ENCODE data around the gene CES3.

CES3 gene, protein sequence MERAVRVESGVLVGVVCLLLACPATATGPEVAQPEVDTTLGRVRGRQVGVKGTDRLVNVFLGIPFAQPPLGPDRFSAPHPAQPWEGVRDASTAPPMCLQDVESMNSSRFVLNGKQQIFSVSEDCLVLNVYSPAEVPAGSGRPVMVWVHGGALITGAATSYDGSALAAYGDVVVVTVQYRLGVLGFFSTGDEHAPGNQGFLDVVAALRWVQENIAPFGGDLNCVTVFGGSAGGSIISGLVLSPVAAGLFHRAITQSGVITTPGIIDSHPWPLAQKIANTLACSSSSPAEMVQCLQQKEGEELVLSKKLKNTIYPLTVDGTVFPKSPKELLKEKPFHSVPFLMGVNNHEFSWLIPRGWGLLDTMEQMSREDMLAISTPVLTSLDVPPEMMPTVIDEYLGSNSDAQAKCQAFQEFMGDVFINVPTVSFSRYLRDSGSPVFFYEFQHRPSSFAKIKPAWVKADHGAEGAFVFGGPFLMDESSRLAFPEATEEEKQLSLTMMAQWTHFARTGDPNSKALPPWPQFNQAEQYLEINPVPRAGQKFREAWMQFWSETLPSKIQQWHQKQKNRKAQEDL

DNA sequence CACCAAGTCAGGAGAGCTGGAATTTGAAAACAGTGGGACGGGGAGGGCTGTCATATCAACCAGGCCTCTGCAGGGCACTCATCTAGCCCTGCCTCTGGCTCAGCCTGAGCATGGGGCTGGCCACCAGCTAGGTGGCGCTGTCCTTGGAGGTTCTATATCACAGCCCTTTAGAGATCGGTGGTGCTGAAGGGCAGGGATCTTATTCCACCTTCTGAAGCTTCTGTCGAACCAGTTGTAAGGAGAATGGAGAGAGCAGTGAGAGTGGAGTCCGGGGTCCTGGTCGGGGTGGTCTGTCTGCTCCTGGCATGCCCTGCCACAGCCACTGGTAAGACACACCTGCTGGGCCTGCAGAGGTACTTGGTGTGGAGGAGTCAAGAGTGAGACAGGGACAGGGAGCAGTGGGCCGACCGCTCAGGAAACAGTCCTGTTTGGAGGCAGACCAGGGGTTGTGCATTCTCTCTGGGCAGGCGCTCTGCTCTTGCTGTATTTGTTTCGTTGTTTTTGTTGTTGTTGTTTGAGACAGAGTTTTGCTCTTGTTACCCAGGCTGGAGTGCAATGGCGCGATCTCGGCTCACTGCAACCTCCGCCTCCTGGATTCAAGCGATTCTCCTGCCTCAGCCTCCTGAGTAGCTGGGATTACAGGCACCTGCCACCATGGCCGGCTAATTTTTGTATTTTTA lies at the start of gene CES3:
TSS of gene CES3 (plus strand) at position 202 of the 680 bp plus-strand sequence. CDS start at position 244, 42 bp downstream.
- Histone ChIP-seq H3K4me1 (ENCODE audit: low read length) (no peaks in the 10 kb centered on the region), H3F3A (ENCODE audit: insufficient read depth, low read length) (no peaks in the 10 kb centered on the region), H4K20me1 (ENCODE audit: insufficient read depth, low read length) (no peaks in the 10 kb centered on the region), H3K79me2 (ENCODE audit: low read length) (no peaks in the 10 kb centered on the region), H3K27ac (ENCODE audit: low read length) (no peak within 1 kb of the TSS), H3K4me2 (ENCODE audit: low read depth, low read length) (peak within 1 kb of the TSS; percentile 55), H2AFZ (ENCODE audit: low read length) (peak within 1 kb of the TSS; percentile 87), H3K9me2 (replicated peaks; ENCODE audit: insufficient read depth, low read length) (no peaks in the 10 kb centered on the region), H3K36me3 (replicated peaks; ENCODE audit: insufficient read depth, low read length) (no peaks in the 10 kb centered on the region), H3K27me3 (replicated peaks; ENCODE audit: insufficient read depth, low read length) (peaks cover 13% of the 10 kb centered on the region), H3K4me3 (ENCODE audit: low read length) (peak within 1 kb of the TSS; percentile 47; the same call in 1 of the 2 replicates), H3K9me3 (replicated peaks; ENCODE audit: insufficient read depth, low read length) (no peaks in the 10 kb centered on the region), H3K9ac (ENCODE audit: low read length) (peak within 1 kb of the TSS; percentile 13; the same call in 1 of the 2 replicates)
- TF ChIP-seq, protein P1, sequence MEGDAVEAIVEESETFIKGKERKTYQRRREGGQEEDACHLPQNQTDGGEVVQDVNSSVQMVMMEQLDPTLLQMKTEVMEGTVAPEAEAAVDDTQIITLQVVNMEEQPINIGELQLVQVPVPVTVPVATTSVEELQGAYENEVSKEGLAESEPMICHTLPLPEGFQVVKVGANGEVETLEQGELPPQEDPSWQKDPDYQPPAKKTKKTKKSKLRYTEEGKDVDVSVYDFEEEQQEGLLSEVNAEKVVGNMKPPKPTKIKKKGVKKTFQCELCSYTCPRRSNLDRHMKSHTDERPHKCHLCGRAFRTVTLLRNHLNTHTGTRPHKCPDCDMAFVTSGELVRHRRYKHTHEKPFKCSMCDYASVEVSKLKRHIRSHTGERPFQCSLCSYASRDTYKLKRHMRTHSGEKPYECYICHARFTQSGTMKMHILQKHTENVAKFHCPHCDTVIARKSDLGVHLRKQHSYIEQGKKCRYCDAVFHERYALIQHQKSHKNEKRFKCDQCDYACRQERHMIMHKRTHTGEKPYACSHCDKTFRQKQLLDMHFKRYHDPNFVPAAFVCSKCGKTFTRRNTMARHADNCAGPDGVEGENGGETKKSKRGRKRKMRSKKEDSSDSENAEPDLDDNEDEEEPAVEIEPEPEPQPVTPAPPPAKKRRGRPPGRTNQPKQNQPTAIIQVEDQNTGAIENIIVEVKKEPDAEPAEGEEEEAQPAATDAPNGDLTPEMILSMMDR (IDR thresholded peaks at IDR 0.05; ENCODE audit: low read length): peak; percentile 96
- TF ChIP-seq EZH2phosphoT487 (IDR thresholded peaks at IDR 0.05; ENCODE audit: low read length) (no peak), EZH2 (optimal IDR thresholded peaks at IDR 0.05; ENCODE audit: low read depth, low read length) (no peak)
- DNase-seq: peak; percentile 77

DNA sequence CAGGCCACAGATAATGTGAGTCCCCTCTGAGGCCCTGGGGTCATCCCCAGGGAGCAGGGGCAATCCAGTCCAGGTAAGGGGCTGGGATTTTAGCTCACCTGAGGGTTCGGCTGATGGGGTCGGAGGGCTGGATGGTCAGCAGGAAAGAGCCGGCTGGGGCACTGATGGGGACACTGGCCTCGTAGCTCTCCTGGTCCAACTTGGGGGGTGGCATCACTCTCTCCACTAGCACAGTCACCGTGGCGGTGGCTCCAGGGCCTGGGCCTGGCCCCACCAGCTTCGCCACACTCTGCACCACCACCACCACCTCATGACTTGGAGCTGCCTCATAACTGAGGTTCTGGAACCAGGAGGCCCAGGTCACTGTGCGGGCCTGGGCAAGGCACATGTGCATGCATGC lies 49.3 kb upstream of the CES3 start:
- Histone ChIP-seq H3F3A (ENCODE audit: insufficient read depth, low read length) (no peaks in the 10 kb centered on the region), H3K4me3 (ENCODE audit: low read length) (no peak overlapping the region), H3K9me2 (replicated peaks; ENCODE audit: insufficient read depth, low read length) (no peaks in the 10 kb centered on the region), H3K27ac (ENCODE audit: low read length) (no peak overlapping the region), H3K9ac (ENCODE audit: low read length) (no peak overlapping the region), H3K27me3 (replicated peaks; ENCODE audit: insufficient read depth, low read length) (peaks cover 28% of the 10 kb centered on the region), H3K4me1 (ENCODE audit: low read length) (no peaks in the 10 kb centered on the region), H3K79me2 (ENCODE audit: low read length) (no peaks in the 10 kb centered on the region), H3K36me3 (replicated peaks; ENCODE audit: insufficient read depth, low read length) (no peaks in the 10 kb centered on the region), H3K9me3 (replicated peaks; ENCODE audit: insufficient read depth, low read length) (no peaks in the 10 kb centered on the region), H2AFZ (ENCODE audit: low read length) (no peak overlapping the region), H3K4me2 (ENCODE audit: low read depth, low read length) (no peak overlapping the region), H4K20me1 (ENCODE audit: insufficient read depth, low read length) (no peaks in the 10 kb centered on the region)
- no peak for TF ChIP-seq EZH2 (optimal IDR thresholded peaks at IDR 0.05; ENCODE audit: low read depth, low read length)
- no peak for DNase-seq

- no peak overlapping the region for H3K27ac ChIP-seq (ENCODE audit: low read length)
- H3K9me2 ChIP-seq (replicated peaks; ENCODE audit: insufficient read depth, low read length): no peaks in the 10 kb centered on the region
- no peaks in the 10 kb centered on the region for H3K79me2 ChIP-seq (ENCODE audit: low read length)
- H3K36me3 ChIP-seq (replicated peaks; ENCODE audit: insufficient read depth, low read length): no peaks in the 10 kb centered on the region
- DNase-seq: no peak
- peaks cover 39% of the 10 kb centered on the region for H3K27me3 ChIP-seq (replicated peaks; ENCODE audit: insufficient read depth, low read length)
- no peak overlapping the region for H3K4me2 ChIP-seq (ENCODE audit: low read depth, low read length)
- H3K4me1 ChIP-seq (ENCODE audit: low read length): no peaks in the 10 kb centered on the region
- TF ChIP-seq EZH2phosphoT487 (IDR thresholded peaks at IDR 0.05; ENCODE audit: low read length): no peak
- H2AFZ ChIP-seq (ENCODE audit: low read length): no peak overlapping the region
- H3K9ac ChIP-seq (ENCODE audit: low read length): no peak overlapping the region
- no peak overlapping the region for H3K4me3 ChIP-seq (ENCODE audit: low read length)
- H3K9me3 ChIP-seq (replicated peaks; ENCODE audit: insufficient read depth, low read length): no peaks in the 10 kb centered on the region
- H4K20me1 ChIP-seq (ENCODE audit: insufficient read depth, low read length): no peaks in the 10 kb centered on the region
- H3F3A ChIP-seq (ENCODE audit: insufficient read depth, low read length): no peaks in the 10 kb centered on the region
These were observed 48.0 kb upstream of the CES3 start for GRCh38 chr16:66913081-66913480.

DNA sequence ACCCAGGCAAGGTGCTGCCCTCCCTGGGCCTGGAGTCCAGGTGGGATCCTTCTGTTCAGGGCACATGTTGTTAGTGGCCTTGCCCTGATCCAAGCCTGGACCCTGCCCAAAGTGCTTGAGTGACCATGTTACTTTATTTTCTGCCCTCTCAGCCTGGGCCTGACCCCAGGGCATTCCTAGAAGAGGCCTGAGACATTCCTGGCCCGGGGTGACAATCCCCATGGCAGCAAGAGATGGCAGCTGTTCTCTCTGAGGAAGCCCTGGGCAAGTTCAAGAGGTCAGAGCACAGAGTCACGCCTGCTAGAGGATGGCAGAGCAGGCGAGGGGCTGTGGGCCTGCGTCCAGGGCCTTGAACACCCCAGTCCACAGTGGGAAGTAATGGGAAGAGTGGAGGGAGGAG lies 47.4 kb upstream of the CES3 start:
- H2AFZ ChIP-seq (ENCODE audit: low read length): no peak overlapping the region
- H3K4me2 ChIP-seq (ENCODE audit: low read depth, low read length): no peak overlapping the region
- no peaks in the 10 kb centered on the region for H3K9me2 ChIP-seq (replicated peaks; ENCODE audit: insufficient read depth, low read length)
- no peaks in the 10 kb centered on the region for H3F3A ChIP-seq (ENCODE audit: insufficient read depth, low read length)
- no peak overlapping the region for H3K27ac ChIP-seq (ENCODE audit: low read length)
- no peak overlapping the region for H3K9ac ChIP-seq (ENCODE audit: low read length)
- no peaks in the 10 kb centered on the region for H3K9me3 ChIP-seq (replicated peaks; ENCODE audit: insufficient read depth, low read length)
- H3K27me3 ChIP-seq (replicated peaks; ENCODE audit: insufficient read depth, low read length): peaks cover 44% of the 10 kb centered on the region
- TF ChIP-seq, protein P1 (IDR thresholded peaks at IDR 0.05; ENCODE audit: low read length): no peak
- TF ChIP-seq EZH2phosphoT487 (IDR thresholded peaks at IDR 0.05; ENCODE audit: low read length) (no peak), EZH2 (optimal IDR thresholded peaks at IDR 0.05; ENCODE audit: low read depth, low read length) (no peak)
- H3K4me3 ChIP-seq (ENCODE audit: low read length): no peak overlapping the region
- H3K4me1 ChIP-seq (ENCODE audit: low read length): no peaks in the 10 kb centered on the region
- H3K79me2 ChIP-seq (ENCODE audit: low read length): no peaks in the 10 kb centered on the region
- no peaks in the 10 kb centered on the region for H4K20me1 ChIP-seq (ENCODE audit: insufficient read depth, low read length)
- no peaks in the 10 kb centered on the region for H3K36me3 ChIP-seq (replicated peaks; ENCODE audit: insufficient read depth, low read length)
- DNase-seq: no peak

All from MM.1S (cell line).